ENCODE measurements around the gene CRELD1.

CRELD1 gene, protein sequence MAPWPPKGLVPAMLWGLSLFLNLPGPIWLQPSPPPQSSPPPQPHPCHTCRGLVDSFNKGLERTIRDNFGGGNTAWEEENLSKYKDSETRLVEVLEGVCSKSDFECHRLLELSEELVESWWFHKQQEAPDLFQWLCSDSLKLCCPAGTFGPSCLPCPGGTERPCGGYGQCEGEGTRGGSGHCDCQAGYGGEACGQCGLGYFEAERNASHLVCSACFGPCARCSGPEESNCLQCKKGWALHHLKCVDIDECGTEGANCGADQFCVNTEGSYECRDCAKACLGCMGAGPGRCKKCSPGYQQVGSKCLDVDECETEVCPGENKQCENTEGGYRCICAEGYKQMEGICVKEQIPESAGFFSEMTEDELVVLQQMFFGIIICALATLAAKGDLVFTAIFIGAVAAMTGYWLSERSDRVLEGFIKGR

DNA sequence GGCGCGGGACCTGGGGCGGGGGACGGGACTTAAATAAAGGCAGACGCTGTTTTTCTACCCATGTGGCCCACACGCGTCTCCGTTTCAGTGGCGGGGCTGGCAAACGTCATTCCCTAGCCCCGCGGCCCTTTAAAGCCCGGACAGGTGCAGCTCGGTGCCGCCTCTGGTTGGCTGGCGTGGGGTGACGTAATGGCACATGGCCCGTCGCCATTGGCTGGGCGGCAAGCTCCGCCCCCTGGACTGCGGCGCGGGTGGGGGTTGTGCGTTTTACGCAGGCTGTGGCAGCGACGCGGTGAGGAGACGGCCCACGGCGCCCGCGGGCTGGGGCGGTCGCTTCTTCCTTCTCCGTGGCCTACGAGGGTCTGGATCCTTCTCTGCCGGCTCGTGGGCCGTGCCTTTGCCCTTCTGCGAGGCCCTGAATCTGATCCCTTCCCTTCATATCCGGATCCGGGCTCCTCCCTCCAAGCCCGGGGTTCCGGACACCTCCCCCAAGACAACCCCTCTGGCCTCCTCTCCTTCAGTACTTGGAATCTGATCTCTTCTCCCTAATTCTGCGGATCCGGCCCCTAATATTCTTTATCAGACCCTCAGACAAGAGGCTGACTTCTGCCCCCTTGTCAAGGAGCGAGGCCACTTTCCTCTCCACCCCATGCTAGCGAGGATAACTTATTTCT lies at the start of gene CRELD1:
TSS of gene CRELD1 (plus strand) at position 274 of the 674 bp plus-strand sequence. CDS start 605 bp downstream, outside the sequence.
- peak; percentile 94 for DNase-seq (ENCODE audit: extremely low spot score)
- TF ChIP-seq FOXA1 (IDR thresholded peaks at IDR 0.05) (no peak), HDGF (IDR thresholded peaks at IDR 0.05; ENCODE audit: borderline replicate concordance) (no peak), SUZ12 (IDR thresholded peaks at IDR 0.05) (no peak), L3MBTL2 (conservative IDR thresholded peaks at IDR 0.05) (peak; percentile 84), FOXK2 (IDR thresholded peaks at IDR 0.05) (no peak), CTBP1 (IDR thresholded peaks at IDR 0.05; ENCODE audit: borderline replicate concordance) (no peak)
- ChIA-PET POLR2A (interaction anchor here (0.5 to 4.3 kb wide), 17 partner anchors 9 to 499 kb away, joined by 3 to 52 read pairs (median 6); partner anchors contain the start of genes ARPC4, IL17RC, IL17RE and JAGN1), CTCF (interaction anchor here (0.6 to 3.5 kb wide), 6 partner anchors 9 to 86 kb away, joined by 3 to 26 read pairs (median 3); partner anchors contain the start of gene JAGN1)

DNA sequence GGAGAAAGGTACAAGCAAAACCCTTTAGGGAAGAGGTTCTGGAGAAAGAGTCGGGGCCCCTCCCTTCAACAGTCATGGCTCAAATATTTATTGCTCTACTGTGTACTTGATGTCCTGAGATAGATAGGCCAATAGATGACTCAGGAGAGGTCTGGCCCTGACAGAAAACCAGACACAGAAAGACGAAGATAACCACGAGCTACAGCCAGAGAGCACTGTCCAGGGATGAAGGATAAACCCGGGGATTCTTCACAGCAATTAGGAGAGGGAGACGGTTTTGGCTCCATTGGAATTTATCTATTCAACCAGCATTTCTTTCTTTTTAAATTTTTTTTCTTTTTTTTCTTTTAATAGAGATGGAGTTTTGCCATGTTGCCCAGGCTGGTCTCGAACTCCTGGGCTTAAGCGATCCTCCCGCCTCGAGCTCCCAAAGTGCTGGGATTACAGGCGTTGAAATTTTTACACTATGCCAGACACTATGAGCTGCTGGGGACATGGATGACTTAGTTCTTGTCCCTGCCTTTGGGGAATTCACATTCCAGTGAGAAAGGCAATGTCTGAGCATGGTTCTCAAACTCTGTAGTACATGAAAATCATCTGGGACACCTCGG lies 49.0 kb upstream of the CRELD1 start:
- TF ChIP-seq SP1 (IDR thresholded peaks at IDR 0.05) (no peak), SUZ12 (IDR thresholded peaks at IDR 0.05) (no peak), FOXM1 (IDR thresholded peaks at IDR 0.05; ENCODE audit: borderline replicate concordance) (no peak), HDGF (IDR thresholded peaks at IDR 0.05; ENCODE audit: borderline replicate concordance) (no peak), CTBP1 (IDR thresholded peaks at IDR 0.05; ENCODE audit: borderline replicate concordance) (no peak), TARDBP (IDR thresholded peaks at IDR 0.05) (no peak), ZNF384 (IDR thresholded peaks at IDR 0.05) (no peak), LEF1 (IDR thresholded peaks at IDR 0.05; ENCODE audit: borderline replicate concordance) (no peak), FOXA1 (IDR thresholded peaks at IDR 0.05) (no peak)
- TF ChIP-seq, protein P1, sequence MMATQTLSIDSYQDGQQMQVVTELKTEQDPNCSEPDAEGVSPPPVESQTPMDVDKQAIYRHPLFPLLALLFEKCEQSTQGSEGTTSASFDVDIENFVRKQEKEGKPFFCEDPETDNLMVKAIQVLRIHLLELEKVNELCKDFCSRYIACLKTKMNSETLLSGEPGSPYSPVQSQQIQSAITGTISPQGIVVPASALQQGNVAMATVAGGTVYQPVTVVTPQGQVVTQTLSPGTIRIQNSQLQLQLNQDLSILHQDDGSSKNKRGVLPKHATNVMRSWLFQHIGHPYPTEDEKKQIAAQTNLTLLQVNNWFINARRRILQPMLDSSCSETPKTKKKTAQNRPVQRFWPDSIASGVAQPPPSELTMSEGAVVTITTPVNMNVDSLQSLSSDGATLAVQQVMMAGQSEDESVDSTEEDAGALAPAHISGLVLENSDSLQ (IDR thresholded peaks at IDR 0.05): no peak
- ChIA-PET CTCF (interaction anchor here (0.8 kb wide), 1 partner anchor 46 kb away, joined by 3 read pairs; no protein-coding TSS in a partner anchor), POLR2A (interaction anchor here (1.0 to 1.2 kb wide), 2 partner anchors 9 to 40 kb away, joined by 4 read pairs; no protein-coding TSS in a partner anchor)
- DNase-seq (ENCODE audit: extremely low spot score): no peak

DNA sequence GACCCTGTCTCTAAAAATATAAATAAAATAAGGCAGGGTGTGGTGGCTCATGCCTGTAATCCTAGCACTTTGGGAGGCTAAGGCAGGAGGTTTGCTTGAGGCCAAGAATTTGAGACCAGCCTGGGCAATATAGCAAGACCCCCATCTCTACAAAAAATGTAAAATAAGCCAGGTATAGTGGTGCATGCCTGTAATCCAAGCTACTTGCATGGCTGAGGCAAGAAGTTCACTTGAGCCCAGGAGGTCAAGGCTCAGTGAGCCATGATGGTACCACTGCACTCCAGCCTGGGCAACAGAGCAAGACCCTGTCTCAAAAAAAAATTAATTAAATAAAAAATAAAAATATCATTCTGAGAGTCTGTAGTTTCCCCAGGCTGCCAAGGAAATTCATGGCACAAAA lies 47.3 kb upstream of the CRELD1 start:
- ChIA-PET POLR2A (no interaction called here), CTCF (no interaction called here)
- no peak for DNase-seq (ENCODE audit: extremely low spot score)
- no peak for TF ChIP-seq BHLHE40 (IDR thresholded peaks at IDR 0.05; ENCODE audit: borderline replicate concordance)
- TF ChIP-seq L3MBTL2 (conservative IDR thresholded peaks at IDR 0.05): no peak
- TF ChIP-seq ELF4 (IDR thresholded peaks at IDR 0.05): no peak
- no peak for TF ChIP-seq ZNF384 (IDR thresholded peaks at IDR 0.05)

DNA sequence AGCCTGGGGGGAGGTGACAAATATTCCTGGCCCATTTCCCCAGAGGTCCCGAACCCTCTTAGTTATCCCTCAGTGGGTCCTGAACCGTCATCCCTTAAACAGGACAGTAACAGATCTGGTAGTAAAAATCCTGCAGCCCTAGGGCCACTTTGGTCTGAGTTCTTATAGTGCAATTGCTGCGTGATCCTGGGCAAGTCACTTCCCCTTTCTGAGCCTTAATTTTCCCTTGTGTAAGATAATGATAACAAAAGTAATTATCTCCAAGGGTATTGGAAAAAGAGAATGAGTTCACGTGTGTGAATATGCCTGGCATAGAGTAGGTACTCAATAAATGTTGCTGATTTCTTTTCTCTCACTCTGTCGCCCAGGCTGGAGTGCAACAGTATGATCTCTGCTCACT lies 46.2 kb upstream of the CRELD1 start:
- POLR2A ChIA-PET: no interaction called here
- TF ChIP-seq LEF1 (IDR thresholded peaks at IDR 0.05; ENCODE audit: borderline replicate concordance): no peak
- TF ChIP-seq L3MBTL2 (conservative IDR thresholded peaks at IDR 0.05): no peak
- TF ChIP-seq TARDBP (IDR thresholded peaks at IDR 0.05): no peak
- TF ChIP-seq BHLHE40 (IDR thresholded peaks at IDR 0.05; ENCODE audit: borderline replicate concordance): no peak
- no peak for TF ChIP-seq SP1 (IDR thresholded peaks at IDR 0.05)
- TF ChIP-seq FOXM1 (IDR thresholded peaks at IDR 0.05; ENCODE audit: borderline replicate concordance): no peak
- no peak for TF ChIP-seq FOXA1 (IDR thresholded peaks at IDR 0.05)
- no peak for TF ChIP-seq CTBP1 (IDR thresholded peaks at IDR 0.05; ENCODE audit: borderline replicate concordance)
- no peak for TF ChIP-seq HDGF (IDR thresholded peaks at IDR 0.05; ENCODE audit: borderline replicate concordance)
- TF ChIP-seq SUZ12 (IDR thresholded peaks at IDR 0.05): no peak
- TF ChIP-seq FOXK2 (IDR thresholded peaks at IDR 0.05): no peak
- no peak for TF ChIP-seq ZNF384 (IDR thresholded peaks at IDR 0.05)
- TF ChIP-seq, protein P1 (IDR thresholded peaks at IDR 0.05): no peak
- CTCF ChIA-PET: no interaction called here
- no peak for DNase-seq (ENCODE audit: extremely low spot score)

DNA sequence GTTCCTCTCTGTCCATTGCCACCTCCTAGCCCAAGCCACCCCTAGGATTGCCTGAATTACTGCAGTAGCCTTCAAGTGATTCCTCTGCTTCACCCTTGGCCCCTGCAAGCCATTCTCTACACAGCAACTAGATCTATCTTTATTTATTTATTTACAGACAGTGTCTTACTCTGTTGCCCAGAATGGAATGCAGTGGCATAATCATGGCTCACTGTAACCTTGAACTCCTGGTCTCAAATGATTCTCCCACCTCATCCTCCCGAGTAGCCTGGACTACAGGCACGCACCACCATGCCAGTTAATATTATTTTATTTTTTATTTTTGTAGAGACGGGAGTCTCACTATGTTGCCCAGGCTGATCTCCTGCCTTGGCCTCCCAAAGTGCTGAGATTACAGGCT lies 45.1 kb upstream of the CRELD1 start:
- ChIA-PET CTCF (no interaction called here), POLR2A (no interaction called here)
- no peak for TF ChIP-seq SP1 (IDR thresholded peaks at IDR 0.05)
- TF ChIP-seq FOXK2 (IDR thresholded peaks at IDR 0.05): no peak
- TF ChIP-seq BHLHE40 (IDR thresholded peaks at IDR 0.05; ENCODE audit: borderline replicate concordance): no peak
- no peak for TF ChIP-seq SUZ12 (IDR thresholded peaks at IDR 0.05)
- TF ChIP-seq NFRKB (IDR thresholded peaks at IDR 0.05): no peak
- TF ChIP-seq ARNT (IDR thresholded peaks at IDR 0.05): no peak
- no peak for TF ChIP-seq ELF4 (IDR thresholded peaks at IDR 0.05)
- no peak for TF ChIP-seq TARDBP (IDR thresholded peaks at IDR 0.05)
- TF ChIP-seq ZNF384 (IDR thresholded peaks at IDR 0.05): no peak
- TF ChIP-seq FOXA1 (IDR thresholded peaks at IDR 0.05): no peak
- no peak for TF ChIP-seq L3MBTL2 (conservative IDR thresholded peaks at IDR 0.05)
- no peak for TF ChIP-seq HDGF (IDR thresholded peaks at IDR 0.05; ENCODE audit: borderline replicate concordance)
- TF ChIP-seq CTBP1 (IDR thresholded peaks at IDR 0.05; ENCODE audit: borderline replicate concordance): no peak
- no peak for TF ChIP-seq LEF1 (IDR thresholded peaks at IDR 0.05; ENCODE audit: borderline replicate concordance)
- TF ChIP-seq FOXM1 (IDR thresholded peaks at IDR 0.05; ENCODE audit: borderline replicate concordance): no peak
- TF ChIP-seq, protein P1 (IDR thresholded peaks at IDR 0.05): no peak
- DNase-seq (ENCODE audit: extremely low spot score): no peak

All from HEK293T (cell line).